HG02798 (cell line): Measurements from ENCODE around the gene SYS1.
A peak's percentile ranks its signal among the peaks of the same experiment; 100 is the strongest.

ENCODE experiments used
- ATAC-seq: cut with Tn5 transposase; IDR thresholded peaks from one replicate; pipeline ENCODE4 v1.9.1; 2021; ENCODE audit warnings: mild to moderate bottlenecking; ENCODE audit not compliant: unreplicated experiment, poor library complexity

The SYS1 gene

DNA sequence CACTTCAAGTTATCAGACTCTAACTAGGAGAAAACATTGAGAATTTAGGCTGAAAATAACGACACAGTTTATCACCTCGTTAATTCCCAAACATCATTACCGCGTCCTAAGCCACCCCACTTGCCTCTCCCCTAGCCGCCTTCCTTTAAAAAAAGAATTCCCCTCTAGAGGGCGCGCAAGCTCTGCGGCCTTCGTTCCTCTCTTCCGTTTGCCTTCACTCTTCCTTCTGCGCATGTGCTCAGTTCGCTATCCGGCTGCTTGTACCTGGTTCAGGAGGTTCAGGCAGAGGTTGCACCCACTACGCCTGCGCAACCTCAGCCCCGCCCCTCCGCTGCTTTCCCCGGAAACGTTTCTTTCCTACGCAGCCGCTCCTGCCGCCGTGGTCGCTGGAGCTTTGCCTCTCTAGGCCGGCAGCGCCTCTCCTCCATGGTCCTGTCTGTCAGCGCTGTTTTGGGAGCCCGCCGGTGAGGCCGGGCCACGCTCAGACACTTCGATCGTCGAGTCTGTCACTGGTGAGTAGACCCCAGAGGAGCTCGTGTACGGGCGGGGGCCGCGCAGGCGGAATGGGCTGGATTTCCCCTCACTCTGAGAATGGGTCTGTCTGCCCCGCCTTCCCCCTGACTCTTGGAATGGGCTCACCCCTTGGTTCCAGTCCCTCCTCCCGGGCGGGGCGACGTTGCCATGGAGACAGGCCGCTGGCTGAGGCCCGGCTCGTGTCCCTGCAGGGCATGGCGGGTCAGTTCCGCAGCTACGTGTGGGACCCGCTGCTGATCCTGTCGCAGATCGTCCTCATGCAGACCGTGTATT lies at the start of gene SYS1:
TSS of gene SYS1 (plus strand) at position 353 of the 807 bp plus-strand sequence. CDS start at position 729, 376 bp downstream.
- ATAC-seq: peak; percentile 93

DNA sequence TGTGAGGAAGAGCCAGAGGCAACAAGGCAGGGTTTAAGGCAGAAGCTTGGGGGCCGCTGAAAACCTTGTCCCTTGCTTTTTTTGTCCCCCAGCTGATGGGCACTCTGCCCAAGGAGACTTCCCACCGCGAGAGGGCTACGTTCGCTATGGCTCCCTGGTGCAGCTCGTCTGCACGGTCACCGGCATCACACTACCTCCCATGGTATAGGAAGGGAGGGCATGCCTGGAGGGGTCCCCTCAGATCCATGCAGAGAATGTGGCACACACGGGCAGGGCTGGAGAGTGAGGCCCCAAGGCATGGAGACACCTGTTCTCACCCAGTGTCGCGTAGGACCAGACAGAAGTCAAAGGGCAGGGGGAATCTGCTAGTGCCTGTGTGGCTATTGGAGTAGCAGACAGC lies 49.0 kb upstream of the SYS1 start:
- no peak for ATAC-seq

DNA sequence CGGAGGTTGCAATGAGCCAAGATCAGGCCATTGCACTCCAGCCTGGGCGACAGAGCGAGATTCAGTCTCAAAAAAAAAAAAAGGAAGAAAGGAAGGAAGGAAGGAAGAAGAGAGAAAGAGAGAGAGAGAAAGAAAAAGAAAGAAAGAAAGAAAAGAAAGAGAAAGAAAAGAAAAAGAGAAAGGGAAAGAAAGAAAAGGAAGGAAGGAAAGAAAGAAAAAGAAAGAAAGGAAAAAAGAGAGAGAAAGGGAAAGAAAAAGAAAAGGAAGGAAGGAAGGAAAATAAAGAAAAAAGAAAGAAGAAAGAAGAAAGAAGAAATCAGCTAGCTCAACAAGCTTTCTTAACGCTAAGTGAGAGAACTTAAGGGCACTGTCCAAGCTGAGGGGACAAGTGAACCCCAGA lies 47.3 kb upstream of the SYS1 start:
- ATAC-seq: no peak

DNA sequence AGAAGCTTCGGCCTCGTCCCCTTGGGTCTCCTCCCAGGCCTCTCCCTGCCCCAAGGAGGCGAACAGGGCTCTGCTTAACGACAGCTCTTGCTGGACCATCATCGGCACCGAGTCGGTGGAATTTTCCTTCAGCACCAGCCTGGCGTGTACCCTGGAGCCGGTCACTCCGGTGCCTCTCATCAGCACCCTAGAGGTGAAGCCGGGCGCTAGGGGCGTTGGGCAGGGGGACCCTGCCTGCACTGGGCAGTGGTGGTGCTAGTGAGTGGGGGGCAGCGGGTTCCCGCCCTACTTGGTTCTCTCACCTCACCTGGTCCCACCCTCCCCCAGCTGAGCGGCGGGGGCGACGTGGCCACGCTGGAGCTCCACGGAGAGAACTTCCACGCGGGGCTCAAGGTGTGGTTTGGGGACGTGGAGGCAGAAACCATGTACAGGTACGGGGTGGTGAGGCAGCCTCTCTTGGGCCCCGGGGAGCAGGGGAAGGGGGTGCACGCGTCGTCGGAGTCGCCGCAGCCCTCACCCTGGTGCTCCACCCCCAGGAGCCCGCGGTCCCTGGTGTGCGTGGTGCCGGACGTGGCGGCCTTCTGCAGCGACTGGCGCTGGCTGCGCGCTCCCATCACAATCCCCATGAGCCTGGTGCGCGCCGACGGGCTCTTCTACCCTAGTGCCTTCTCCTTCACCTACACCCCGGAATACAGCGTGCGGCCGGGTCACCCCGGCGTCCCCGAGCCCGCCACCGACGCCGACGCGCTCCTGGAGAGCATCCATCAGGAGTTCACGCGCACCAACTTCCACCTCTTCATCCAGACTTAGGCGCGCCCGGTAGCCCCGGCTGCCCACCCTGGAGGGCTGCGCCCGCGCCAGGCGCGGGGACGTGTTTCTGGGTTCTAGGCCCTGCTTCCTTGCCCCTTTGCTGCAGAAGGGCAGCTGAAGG lies 46.5 kb upstream of the SYS1 start:
- ATAC-seq: no peak

DNA sequence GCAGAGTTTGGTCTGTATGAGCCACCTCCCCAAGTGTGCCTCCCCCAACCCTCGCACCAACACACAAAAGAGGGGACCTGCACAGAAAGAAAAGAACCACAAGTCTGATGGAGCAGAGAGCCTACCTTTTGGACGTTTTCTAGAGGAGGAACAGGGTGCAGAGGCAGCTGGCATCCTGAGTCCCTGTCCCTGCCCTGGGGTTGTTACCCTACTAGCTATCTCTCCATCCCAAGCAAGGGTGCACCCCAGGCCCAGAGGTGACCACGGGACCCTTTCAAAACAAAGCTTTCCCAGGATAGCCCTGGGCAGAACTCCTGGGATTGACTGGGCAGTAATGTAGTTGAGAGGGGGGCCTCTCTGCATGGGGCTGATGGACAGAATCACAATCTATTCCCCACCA lies 45.1 kb upstream of the SYS1 start:
- no peak for ATAC-seq

DNA sequence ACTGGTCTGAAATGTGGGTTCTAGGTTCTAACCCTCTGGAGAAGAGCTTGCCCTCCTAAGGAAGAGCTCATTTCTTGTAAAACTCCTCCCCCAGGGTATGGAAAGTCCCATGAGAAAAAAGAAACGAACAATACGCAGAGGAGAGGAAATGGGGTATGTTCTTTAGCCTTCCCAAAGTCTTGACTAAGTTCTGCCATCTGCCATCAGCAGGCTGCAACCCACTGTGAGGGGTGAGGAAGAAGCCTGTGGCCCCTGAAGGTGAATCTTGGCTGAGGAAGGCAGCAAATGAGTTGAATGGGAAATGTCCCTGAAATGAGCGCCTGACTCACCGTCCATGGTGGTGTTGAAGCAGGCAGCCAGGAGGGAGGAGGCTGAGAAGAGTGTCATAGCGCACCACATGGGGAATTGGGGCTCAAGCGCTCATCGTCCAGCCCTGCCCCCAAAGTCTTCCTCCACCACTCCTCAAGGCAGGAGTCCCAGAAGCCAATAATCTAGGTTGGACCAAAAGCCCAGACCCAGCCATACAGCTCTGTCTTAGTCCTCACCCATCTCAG lies 44.5 kb upstream of the SYS1 start:
- ATAC-seq: no peak

DNA sequence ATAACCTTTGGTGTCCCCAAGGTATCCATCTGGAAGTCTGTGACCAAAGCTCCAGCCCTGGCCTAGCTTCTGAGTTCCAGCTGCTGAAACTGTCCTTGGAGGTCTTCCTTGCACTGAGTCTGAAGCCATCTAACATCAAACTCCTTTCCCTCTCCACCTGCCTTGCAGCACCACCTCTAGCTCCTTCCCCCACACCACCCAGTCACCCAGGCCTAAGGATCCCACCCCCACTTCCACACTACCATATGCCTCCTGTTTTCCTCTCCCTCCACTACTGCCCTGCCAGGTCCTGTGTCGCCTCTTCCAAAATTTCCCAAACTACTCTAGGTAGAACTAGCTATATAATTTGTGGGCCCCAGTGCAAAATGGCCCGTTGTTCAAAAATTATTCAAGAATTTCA lies 44.0 kb upstream of the SYS1 start:
- ATAC-seq: no peak

DNA sequence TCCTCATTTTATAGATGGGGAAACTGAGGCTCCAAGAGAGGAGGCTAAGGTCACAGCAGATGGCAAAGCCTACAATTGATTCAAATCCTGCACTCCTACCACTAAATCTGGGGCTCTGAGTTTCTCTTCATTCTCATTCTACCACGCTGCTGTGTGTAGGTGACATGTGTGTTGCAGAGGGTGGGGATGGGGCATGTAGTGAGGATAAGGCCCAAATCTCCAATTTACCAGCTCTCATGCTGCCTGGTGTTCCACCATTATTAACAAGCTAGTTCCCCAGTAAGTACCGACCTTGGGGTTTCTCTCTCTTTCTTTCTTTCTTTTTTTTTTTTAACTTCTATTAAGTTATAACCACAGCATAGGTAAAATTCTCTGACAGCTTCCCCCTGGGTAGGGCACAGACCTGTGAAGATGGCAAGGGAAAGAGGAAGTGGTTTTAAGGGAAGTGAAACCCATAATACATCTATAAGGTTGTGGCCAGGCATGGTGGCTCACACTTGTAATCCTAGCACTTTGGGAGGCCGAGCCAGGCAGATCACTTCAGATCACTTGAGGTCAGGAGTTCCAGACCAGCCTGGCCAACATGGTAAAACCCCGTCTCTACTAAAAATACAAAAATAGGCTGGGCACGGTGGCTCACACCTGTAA lies 41.9 kb upstream of the SYS1 start:
- no peak for ATAC-seq

DNA sequence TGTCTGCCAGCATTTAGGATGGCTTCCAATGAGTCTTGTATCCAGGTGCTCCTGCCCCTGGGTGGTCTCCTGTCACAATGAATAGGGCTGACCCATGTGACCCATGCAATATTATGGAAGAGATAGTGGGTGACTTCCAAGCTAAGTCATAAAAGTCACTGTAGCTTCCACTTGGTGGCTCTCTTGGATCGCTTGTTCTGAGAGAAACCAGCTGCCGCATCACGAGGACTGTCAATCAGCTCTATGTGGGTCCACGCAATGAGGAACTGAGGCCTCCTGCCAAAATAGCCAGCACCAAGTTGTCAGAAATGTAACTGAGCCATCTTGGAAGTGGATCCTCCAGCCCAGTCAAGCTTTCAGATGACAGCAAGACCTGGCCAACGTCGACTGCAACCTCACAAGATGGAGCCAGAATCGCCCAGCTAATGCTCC lies 40.0 kb upstream of the SYS1 start:
- no peak for ATAC-seq

DNA sequence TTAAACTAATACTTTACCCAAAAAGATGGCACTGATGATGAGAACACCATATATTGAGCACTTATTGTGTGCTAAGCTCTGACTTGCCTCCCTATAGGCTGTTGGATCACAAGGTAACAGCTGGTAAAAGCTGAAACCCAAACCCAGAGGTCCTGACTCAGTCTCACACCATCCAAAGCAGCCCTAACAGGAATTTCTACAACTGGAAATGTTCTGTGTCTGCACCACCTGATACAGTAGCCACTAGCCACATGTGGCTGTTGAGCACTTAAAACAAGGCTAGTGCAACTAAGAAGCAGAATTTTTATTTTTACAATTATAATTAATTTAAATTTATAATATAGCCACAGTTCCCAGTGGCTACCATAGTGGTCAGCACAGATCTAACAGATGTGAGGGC lies 39.2 kb upstream of the SYS1 start:
- no peak for ATAC-seq

DNA sequence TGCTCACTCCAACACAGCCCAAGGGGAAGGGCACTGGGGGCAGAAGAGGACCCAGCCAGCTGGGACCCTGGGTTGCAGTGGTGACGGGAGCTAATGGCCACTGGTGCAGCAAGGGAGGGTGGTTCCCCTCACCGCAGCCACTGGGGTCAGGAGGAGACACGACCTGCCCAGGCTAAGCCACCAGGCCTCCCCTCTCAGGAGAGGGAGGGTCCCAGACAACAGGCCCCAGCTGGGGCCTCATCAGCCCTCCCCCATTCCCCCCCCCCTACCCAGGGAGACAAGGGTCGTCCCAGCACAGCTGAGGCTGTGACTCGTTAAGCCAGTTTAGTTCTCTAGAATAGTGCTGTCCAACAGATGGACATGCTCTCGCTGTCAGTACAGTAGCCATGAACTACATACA lies 37.6 kb upstream of the SYS1 start:
- no peak for ATAC-seq

DNA sequence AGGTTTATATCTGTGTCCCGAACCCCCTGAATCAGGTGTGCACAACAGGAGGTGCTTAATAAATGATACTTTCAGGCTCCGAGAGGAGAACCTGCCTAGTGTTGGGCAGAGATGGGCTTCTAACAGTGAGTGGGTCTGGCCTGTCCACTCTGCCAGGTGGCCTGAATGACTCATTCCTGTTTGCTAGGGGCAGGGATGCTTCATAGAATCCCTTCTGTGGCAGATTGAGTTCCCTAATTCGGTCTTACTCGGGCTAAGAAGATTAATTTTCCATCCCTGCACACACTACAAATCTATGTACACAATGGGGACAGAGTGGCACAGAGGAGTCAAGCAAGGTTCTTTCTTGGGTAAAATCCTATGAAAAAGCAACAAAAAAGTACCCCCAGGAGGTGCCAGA lies 34.5 kb upstream of the SYS1 start:
- ATAC-seq: no peak

DNA sequence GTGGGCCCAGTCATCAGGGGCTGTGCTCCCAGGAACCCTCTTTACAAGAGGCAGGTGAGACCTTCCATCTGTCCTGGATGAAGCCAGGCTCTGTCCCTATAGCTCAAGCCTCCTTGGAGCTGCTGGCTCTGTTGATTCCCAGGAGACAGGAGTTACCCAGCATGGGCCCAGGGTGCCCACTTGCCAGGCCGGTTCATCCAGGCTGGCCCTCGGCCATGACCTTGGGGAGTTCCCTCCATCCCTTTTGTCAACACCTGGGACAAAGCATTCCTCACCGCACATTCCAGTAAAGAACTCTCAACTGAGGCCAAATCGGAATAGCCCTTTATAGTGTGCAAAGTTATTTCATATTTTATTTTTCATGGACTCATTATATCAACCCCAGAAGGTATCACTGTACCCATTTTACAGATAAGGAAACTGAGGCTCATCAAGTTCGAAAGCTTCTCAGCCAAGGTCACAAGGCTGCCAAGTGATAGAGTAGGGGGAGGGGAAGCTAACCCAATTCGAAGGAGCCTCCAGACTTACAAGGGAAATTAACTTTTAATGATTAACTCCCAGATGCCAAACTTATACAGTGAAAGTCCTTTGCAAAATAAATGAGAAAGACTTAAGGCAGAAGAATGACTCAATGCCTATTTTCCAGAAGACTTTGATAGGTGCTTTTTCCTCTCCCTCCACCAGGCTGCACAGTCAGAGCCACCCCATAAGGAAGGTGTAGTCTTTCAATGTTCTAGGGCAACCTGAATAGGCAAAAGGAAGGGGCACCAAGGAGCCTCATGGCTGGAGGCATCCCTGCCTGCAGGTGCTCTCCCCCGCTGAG lies 33.2 kb upstream of the SYS1 start:
- ATAC-seq: no peak

DNA sequence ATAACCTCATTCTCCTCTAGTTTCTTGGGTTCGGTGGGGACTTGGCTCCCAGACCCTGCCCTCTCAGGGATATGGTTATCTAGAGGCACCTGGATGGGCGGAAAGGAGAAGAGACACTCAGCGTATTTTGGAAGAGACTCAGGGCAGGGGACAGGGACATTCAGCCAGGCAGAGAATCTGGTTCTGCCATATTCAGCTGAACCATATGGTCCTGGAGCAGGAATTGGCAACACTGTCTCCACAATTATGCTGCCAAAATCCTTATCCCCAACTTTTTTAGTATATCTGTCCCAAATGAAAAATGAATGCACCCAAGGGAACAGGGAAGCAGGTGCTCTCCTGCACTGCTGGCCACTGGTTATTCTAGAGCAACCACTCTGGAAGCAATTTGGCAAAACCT lies 32.5 kb upstream of the SYS1 start:
- ATAC-seq: no peak

DNA sequence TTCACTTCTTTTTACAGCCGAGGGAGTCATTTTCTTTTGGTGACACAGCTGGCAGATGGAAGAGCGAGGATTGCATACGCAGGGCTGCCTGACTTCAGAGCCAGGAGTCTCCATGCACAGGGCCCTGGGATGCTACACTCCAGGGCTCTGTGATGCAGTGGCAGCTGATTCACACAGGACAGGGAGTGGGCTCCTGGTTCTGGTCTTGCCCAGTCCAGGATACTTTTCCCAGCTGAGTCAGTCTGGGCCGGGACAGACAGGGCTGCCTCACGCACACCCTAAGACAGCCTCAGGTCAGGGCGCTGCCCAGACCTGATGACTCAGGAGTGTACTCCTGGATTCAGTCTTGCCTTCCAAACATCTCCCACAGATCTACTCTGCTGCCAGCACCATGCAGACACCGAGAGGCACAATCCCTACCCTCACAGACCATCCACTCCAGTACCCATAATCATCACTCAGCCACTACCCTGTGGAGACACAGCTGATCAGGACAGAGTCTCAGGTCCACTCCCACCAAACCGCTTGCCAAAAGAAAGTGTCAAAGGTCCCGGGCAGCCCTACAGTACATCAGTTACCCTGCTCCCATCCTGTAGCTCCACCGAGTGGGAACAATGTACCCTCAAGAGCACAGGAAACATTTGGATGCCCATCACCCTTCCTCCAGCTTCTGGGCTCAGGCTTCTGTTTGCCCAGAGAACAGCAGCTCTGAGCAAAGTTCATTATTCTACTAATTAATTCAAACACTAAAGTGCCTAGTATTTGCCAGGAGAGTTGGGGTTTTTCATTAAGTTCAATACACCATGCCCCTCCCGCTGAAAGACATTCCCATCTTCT lies 26.2 kb upstream of the SYS1 start:
- ATAC-seq: no peak

DNA sequence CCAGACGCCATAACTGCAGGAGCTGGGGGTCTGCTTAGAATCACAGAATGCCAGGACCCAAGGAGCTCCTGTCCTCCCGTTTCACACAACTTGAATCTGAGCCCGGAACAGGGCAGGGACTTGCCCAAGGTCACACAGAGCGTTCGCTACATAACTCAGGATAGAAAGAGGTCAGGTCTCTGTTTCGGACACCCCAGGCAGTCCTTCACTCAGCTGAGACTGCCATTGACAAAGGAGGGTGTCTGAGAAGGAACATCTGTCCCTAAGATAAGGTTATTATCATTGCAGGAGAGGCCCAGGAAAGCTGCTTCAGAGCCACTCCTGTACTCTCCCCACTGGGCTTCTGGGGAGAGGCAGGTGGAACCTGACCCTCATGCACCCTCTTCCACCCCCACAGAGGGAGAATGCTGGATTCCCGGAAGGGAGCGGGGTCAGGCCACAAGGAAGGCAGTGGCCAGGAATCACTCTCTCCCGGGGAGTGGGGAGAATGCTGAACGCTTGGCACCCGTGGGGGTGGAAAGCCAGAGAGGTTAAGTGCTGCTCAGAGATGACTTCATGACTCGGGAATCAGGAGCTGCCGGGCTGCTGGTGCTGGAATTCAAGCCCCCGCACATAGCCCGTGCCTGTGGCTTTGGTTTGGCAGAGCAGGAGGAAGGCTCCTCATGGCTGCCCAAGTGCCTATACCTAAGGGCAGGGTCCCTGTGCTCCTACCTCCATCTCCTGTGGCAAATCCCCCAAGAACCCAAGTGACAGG lies 25.4 kb upstream of the SYS1 start:
- no peak for ATAC-seq

DNA sequence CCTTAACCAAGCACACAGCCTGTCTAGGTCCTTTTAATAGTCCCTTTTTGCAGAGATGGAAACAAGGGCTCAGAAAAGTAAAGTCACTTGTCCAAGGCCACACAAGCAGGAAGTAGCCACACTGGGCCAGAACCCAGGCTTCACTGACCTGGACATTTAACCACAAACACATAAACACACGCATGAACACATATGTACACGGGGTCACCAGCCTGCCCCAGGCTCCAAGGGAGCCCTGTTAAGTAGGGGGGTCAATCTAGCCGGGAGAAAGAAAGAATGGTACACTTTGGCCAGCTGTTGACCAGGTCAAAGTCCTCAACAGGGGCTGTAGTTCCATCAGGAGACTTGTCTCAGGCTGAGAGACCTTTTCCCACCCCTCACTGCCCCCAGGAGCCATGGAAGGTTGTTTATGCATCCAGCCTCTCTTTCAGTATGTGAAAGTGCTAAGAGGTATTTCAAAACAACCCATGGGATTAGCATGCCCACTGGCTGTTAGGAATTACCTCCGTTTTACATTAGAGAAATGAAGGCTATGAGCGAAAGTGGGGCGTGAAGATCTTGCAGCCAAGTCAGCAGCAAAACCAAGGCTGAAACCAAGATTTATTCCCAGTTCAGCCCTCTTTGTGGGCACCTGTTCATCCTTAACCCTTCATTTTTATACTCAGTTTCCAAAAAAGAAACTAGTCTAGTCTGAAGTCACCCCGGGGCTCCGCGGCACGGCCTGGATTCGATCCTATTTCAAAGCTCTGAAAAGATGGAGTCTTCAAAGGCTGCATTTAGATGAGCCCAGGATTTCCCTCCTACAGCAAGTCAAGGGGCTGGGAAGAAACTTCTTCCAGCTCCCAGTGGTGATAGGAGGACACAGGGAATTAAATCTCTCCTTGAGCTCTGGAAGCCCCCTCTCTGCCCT lies 24.6 kb upstream of the SYS1 start:
- no peak for ATAC-seq
